Measurements from ENCODE around the gene RORC. TPM values are rescaled to one million over a fixed set of nuclear protein-coding genes. Genes with fewer than 3 reads are reported as not detected.

Gene RORC
- total RNA-seq (2021; ENCODE audit: unreplicated experiment) (1.3 TPM), Bru-seq, nascent RNA (percentile 36 among the genes with signal in this experiment), BruChase-seq, experiment 1, labeled RNA remaining after a 6-hour chase (percentile 30 among the genes with signal in this experiment), BruChase-seq, experiment 2, labeled RNA remaining after a 2-hour chase (percentile 35 among the genes with signal in this experiment)
- 2.0 and 2.2 TPM in 2 replicates for polyA plus RNA-seq (2012)
- long read RNA-seq, partial matches to known transcripts = 0 of 1 reads
- long read RNA-seq, other reads (novel, unspliced or antisense) = 1 of 1 reads

DNA sequence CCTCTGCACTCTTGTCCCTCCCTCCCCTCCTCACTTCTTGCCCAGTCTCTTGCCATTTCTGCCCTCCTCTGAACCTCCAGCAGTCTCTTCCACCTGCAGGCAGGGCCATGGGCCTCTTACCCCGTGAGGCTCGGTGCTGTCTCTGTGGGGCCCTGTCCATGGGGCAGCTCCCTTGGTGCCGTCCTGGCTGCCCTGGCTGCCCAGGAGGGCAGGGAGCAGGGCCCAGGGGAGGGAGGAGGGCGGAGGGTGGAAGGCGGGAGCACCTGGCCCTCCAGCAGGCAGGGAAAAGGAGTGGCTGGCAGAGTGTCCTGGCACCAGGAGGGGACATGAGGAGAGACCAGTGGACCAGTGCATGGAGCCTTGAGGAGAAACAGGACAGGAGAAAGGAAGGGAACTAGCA is at the start of gene RORC:
TSS of gene RORC (minus strand) at position 198 of the 400 bp plus-strand sequence. CDS start at position 160, 38 bp downstream.
- intact Hi-C loops (cut with micrococcal nuclease) = no loop called here
- BruUV-seq (replicated peaks) = no TSS peak

More for the DNA sequence above, at the start of gene RORC:
- Histone ChIP-seq H3K4me3 (replicated peaks in 1 of 2; ENCODE audit: low read depth in 1 of 2, low read length in 2 of 2) (peak within 1 kb of the TSS; percentile 17 to 29; a peak in 2 of 4 replicates), H3K4me1 (ENCODE audit: control insufficient read depth in 1 of 2, insufficient read depth in 2 of 2, low read length in 2 of 2) (peaks cover 17 to 46% of the 10 kb centered on the region in 2 experiments), H2AFZ (ENCODE audit: low read depth, low read length, poor library complexity, severe bottlenecking) (peak within 1 kb of the TSS; percentile 56), H3K36me3 (ENCODE audit: control insufficient read depth in 1 of 2, insufficient read depth in 2 of 2, low read length in 2 of 2) (no peaks in the 10 kb centered on the region), H3K9me2 (ENCODE audit: insufficient read depth) (no peaks in the 10 kb centered on the region), H3K79me2 (ENCODE audit: insufficient read depth, low read length) (no peaks in the 10 kb centered on the region), H3K9ac (ENCODE audit: low read length) (0 out of 2 replicates have a peak within 1 kb of the TSS, but pooled peaks have one; percentile 29), H3K4me2 (ENCODE audit: low read length) (peak within 1 kb of the TSS; percentile 67), H3K9me3 (ENCODE audit: control insufficient read depth in 1 of 2, insufficient read depth in 1 of 2, low read depth in 1 of 2, low read length in 2 of 2) (no peaks in the 10 kb centered on the region), H3K27me3 (ENCODE audit: insufficient read depth, low read length) (no peaks in the 10 kb centered on the region), H4K20me1 (ENCODE audit: insufficient read depth) (no peaks in the 10 kb centered on the region), H3K27ac (ENCODE audit: low read depth, low read length) (peak within 1 kb of the TSS; percentile 36; the same call in 1 of the 2 replicates)
- RAD21 ChIA-PET (ENCODE audit: low non-redundant PET in 1 of 2, low total read pairs in 2 of 2, uncharacterized antibody in 2 of 2, unreplicated experiment in 2 of 2) = no interaction called here
- CTCF ChIA-PET = interaction anchor here (1.6 kb wide), 1 partner anchor 170 kb away, joined by 5 read pairs; no protein-coding TSS in a partner anchor
- ATAC-seq (no peak), DNase-seq (ENCODE audit: low read depth, low spot score) (no peak)
- TF ChIP-seq CBX3 (IDR thresholded peaks at IDR 0.05; ENCODE audit: low read depth) (no peak), TCF7L2 (IDR thresholded peaks at IDR 0.05; ENCODE audit: borderline replicate concordance, extremely low read depth, insufficient read depth, insufficient read length) (no peak), ZFX (IDR thresholded peaks at IDR 0.05) (no peak), POLR2AphosphoS5 (IDR thresholded peaks at IDR 0.05; ENCODE audit: low read depth, low read length) (no peak), SIN3A (IDR thresholded peaks at IDR 0.05; ENCODE audit: low read depth) (no peak), SRF (IDR thresholded peaks at IDR 0.05; ENCODE audit: low read depth) (no peak), EZH2 (IDR thresholded peaks at IDR 0.05) (no peak), CEBPB (IDR thresholded peaks at IDR 0.05; ENCODE audit: low read depth) (no peak), JUND (IDR thresholded peaks at IDR 0.05) (no peak), ZNF274 (IDR thresholded peaks at IDR 0.05; ENCODE audit: low read depth, low read length) (no peak), EGR1 (IDR thresholded peaks at IDR 0.05; ENCODE audit: low read depth) (no peak), FOSL1 (IDR thresholded peaks at IDR 0.05; ENCODE audit: low read depth) (no peak)
- TF ChIP-seq, protein P1, sequence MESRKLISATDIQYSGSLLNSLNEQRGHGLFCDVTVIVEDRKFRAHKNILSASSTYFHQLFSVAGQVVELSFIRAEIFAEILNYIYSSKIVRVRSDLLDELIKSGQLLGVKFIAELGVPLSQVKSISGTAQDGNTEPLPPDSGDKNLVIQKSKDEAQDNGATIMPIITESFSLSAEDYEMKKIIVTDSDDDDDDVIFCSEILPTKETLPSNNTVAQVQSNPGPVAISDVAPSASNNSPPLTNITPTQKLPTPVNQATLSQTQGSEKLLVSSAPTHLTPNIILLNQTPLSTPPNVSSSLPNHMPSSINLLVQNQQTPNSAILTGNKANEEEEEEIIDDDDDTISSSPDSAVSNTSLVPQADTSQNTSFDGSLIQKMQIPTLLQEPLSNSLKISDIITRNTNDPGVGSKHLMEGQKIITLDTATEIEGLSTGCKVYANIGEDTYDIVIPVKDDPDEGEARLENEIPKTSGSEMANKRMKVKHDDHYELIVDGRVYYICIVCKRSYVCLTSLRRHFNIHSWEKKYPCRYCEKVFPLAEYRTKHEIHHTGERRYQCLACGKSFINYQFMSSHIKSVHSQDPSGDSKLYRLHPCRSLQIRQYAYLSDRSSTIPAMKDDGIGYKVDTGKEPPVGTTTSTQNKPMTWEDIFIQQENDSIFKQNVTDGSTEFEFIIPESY (IDR thresholded peaks at IDR 0.05; ENCODE audit: extremely low read depth, insufficient replicate concordance, low read length) = no peak
- TF ChIP-seq, protein P2, sequence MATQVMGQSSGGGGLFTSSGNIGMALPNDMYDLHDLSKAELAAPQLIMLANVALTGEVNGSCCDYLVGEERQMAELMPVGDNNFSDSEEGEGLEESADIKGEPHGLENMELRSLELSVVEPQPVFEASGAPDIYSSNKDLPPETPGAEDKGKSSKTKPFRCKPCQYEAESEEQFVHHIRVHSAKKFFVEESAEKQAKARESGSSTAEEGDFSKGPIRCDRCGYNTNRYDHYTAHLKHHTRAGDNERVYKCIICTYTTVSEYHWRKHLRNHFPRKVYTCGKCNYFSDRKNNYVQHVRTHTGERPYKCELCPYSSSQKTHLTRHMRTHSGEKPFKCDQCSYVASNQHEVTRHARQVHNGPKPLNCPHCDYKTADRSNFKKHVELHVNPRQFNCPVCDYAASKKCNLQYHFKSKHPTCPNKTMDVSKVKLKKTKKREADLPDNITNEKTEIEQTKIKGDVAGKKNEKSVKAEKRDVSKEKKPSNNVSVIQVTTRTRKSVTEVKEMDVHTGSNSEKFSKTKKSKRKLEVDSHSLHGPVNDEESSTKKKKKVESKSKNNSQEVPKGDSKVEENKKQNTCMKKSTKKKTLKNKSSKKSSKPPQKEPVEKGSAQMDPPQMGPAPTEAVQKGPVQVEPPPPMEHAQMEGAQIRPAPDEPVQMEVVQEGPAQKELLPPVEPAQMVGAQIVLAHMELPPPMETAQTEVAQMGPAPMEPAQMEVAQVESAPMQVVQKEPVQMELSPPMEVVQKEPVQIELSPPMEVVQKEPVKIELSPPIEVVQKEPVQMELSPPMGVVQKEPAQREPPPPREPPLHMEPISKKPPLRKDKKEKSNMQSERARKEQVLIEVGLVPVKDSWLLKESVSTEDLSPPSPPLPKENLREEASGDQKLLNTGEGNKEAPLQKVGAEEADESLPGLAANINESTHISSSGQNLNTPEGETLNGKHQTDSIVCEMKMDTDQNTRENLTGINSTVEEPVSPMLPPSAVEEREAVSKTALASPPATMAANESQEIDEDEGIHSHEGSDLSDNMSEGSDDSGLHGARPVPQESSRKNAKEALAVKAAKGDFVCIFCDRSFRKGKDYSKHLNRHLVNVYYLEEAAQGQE (IDR thresholded peaks at IDR 0.05; ENCODE audit: low read depth) = no peak
- POLR2A ChIA-PET = no interaction called here
